ENCODE data around the gene GUF1. TPM values are rescaled to one million over a fixed set of nuclear protein-coding genes. Genes with fewer than 3 reads are reported as not detected.

GUF1 gene
- total and polyA plus RNA-seq, 2 of the 13 experiments (the other 11 are each of a cell fraction or from before 2014, with no cell fraction given): 10.3 to 24.6 TPM

DNA sequence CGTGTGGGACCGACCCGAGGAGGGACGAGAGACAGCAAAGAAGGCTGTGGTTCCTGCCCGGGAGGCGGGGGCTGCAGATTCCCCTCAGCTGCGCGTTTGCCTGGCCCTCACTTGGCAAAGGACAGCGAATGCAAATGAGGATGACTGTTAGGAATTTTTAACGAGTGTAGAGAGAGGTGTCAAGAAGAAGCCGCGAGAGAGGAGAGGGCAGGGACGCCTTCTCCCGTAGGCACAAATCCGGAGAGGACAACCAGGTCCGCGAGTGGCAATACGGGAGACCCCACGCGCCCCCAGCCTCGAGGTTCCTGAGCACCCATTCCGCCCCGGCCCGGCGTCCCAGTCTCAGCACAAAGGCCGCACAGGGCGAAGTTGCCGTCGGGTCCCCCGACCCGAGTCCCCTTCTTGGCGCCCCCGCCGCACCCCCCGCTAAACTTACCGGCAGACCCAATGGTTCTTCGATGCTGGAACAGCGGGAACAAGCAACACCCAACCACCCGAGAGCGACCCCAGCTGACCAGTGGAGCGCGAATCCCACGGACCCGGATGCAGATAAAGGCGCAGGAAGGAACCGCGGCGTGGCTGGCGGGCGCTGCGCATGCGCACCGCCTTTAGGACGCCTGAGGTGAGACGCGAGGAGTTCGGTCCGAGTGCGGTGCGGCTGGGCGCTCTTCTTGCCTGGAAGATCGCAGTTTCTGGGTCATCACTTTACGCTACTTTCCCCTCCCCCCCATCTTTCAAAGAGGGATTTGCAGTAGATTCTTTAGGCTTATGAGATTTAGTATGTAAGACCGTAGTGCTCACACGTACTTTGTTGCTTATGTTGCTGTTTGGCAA lies 48.0 kb downstream of the GUF1 start, which contains the start of gene GNPDA2 (continued):
- no peak for TF ChIP-seq JARID2 (CRISPR knock-in tag; IDR thresholded peaks at IDR 0.05; ENCODE audit: insufficient replicate concordance)
- TF ChIP-seq ZNF746 (CRISPR knock-in tag; IDR thresholded peaks at IDR 0.05): no peak
- no peak for TF ChIP-seq JUND (CRISPR knock-in tag; IDR thresholded peaks at IDR 0.05)
- TF ChIP-seq, protein P1, sequence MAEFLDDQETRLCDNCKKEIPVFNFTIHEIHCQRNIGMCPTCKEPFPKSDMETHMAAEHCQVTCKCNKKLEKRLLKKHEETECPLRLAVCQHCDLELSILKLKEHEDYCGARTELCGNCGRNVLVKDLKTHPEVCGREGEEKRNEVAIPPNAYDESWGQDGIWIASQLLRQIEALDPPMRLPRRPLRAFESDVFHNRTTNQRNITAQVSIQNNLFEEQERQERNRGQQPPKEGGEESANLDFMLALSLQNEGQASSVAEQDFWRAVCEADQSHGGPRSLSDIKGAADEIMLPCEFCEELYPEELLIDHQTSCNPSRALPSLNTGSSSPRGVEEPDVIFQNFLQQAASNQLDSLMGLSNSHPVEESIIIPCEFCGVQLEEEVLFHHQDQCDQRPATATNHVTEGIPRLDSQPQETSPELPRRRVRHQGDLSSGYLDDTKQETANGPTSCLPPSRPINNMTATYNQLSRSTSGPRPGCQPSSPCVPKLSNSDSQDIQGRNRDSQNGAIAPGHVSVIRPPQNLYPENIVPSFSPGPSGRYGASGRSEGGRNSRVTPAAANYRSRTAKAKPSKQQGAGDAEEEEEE (CRISPR knock-in tag; IDR thresholded peaks at IDR 0.05; ENCODE audit: borderline replicate concordance): no peak
- TF ChIP-seq, protein P2, sequence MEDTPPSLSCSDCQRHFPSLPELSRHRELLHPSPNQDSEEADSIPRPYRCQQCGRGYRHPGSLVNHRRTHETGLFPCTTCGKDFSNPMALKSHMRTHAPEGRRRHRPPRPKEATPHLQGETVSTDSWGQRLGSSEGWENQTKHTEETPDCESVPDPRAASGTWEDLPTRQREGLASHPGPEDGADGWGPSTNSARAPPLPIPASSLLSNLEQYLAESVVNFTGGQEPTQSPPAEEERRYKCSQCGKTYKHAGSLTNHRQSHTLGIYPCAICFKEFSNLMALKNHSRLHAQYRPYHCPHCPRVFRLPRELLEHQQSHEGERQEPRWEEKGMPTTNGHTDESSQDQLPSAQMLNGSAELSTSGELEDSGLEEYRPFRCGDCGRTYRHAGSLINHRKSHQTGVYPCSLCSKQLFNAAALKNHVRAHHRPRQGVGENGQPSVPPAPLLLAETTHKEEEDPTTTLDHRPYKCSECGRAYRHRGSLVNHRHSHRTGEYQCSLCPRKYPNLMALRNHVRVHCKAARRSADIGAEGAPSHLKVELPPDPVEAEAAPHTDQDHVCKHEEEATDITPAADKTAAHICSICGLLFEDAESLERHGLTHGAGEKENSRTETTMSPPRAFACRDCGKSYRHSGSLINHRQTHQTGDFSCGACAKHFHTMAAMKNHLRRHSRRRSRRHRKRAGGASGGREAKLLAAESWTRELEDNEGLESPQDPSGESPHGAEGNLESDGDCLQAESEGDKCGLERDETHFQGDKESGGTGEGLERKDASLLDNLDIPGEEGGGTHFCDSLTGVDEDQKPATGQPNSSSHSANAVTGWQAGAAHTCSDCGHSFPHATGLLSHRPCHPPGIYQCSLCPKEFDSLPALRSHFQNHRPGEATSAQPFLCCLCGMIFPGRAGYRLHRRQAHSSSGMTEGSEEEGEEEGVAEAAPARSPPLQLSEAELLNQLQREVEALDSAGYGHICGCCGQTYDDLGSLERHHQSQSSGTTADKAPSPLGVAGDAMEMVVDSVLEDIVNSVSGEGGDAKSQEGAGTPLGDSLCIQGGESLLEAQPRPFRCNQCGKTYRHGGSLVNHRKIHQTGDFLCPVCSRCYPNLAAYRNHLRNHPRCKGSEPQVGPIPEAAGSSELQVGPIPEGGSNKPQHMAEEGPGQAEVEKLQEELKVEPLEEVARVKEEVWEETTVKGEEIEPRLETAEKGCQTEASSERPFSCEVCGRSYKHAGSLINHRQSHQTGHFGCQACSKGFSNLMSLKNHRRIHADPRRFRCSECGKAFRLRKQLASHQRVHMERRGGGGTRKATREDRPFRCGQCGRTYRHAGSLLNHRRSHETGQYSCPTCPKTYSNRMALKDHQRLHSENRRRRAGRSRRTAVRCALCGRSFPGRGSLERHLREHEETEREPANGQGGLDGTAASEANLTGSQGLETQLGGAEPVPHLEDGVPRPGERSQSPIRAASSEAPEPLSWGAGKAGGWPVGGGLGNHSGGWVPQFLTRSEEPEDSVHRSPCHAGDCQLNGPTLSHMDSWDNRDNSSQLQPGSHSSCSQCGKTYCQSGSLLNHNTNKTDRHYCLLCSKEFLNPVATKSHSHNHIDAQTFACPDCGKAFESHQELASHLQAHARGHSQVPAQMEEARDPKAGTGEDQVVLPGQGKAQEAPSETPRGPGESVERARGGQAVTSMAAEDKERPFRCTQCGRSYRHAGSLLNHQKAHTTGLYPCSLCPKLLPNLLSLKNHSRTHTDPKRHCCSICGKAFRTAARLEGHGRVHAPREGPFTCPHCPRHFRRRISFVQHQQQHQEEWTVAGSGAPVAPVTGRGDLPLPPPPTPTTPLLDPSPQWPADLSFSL (CRISPR knock-in tag; IDR thresholded peaks at IDR 0.05): no peak
- TF ChIP-seq YEATS4 (CRISPR knock-in tag; IDR thresholded peaks at IDR 0.05; ENCODE audit: borderline replicate concordance): peak; percentile 68
- TF ChIP-seq CBFB (CRISPR knock-in tag; IDR thresholded peaks at IDR 0.05): no peak
- TF ChIP-seq, protein P3, sequence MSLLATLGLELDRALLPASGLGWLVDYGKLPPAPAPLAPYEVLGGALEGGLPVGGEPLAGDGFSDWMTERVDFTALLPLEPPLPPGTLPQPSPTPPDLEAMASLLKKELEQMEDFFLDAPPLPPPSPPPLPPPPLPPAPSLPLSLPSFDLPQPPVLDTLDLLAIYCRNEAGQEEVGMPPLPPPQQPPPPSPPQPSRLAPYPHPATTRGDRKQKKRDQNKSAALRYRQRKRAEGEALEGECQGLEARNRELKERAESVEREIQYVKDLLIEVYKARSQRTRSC (CRISPR knock-in tag; IDR thresholded peaks at IDR 0.05; ENCODE audit: low read depth): no peak
- no peak for TF ChIP-seq NFE2L2 (IDR thresholded peaks at IDR 0.05; ENCODE audit: low read length)
- no peak for TF ChIP-seq ZSCAN25 (CRISPR knock-in tag; IDR thresholded peaks at IDR 0.05)
- no peak for TF ChIP-seq HDAC6 (IDR thresholded peaks at IDR 0.05; ENCODE audit: low read depth, low read length)
- peak; percentile 90 for TF ChIP-seq KDM2A (CRISPR knock-in tag; IDR thresholded peaks at IDR 0.05; ENCODE audit: borderline replicate concordance, low read depth)
- 0 out of 2 replicates have a peak, but pooled peaks have one; percentile 20 for TF ChIP-seq HMG20B (CRISPR knock-in tag; conservative IDR thresholded peaks at IDR 0.05)
- 0 out of 2 replicates have a peak, but pooled peaks have one; percentile 32 for TF ChIP-seq FOSL2 (CRISPR knock-in tag; IDR thresholded peaks at IDR 0.05)
- TF ChIP-seq KMT2A (CRISPR knock-in tag; IDR thresholded peaks at IDR 0.05): peak; percentile 87; the same call in 1 of the 2 replicates
- peak; percentile 27; the same call in 1 of the 2 replicates for TF ChIP-seq FOXA3 (CRISPR knock-in tag; IDR thresholded peaks at IDR 0.05)
- TF ChIP-seq ZNF335 (CRISPR knock-in tag; IDR thresholded peaks at IDR 0.05): peak; percentile 70; the same call in 1 of the 2 replicates
- TF ChIP-seq ZSCAN20 (CRISPR knock-in tag; IDR thresholded peaks at IDR 0.05; ENCODE audit: borderline replicate concordance): no peak
- peak; percentile 73 for TF ChIP-seq THAP11 (CRISPR knock-in tag; IDR thresholded peaks at IDR 0.05)
- no peak for TF ChIP-seq ZNF75D (CRISPR knock-in tag; IDR thresholded peaks at IDR 0.05; ENCODE audit: borderline replicate concordance)
- TF ChIP-seq ZNF749 (CRISPR knock-in tag; IDR thresholded peaks at IDR 0.05; ENCODE audit: borderline replicate concordance): no peak
- TF ChIP-seq SNRNP70 (IDR thresholded peaks at IDR 0.05; ENCODE audit: low read depth, low read length): no peak

Data from HepG2 (cell line).